IMR-90 (cell line): Measurements from ENCODE around the gene TECTB. TPM values are rescaled to one million over a fixed set of nuclear protein-coding genes. Genes with fewer than 3 reads are reported as not detected.

Source experiments
- ATAC-seq: fragments of 200-7000 bp; cut with Tn5 transposase; 2 replicates; pipeline ENCODE4 v1.9.1; 2020; ENCODE audit warnings: low read depth, mild to moderate bottlenecking, moderate library complexity
- BruUV-seq: library from RNA; stranded (reverse); fragments of 400-500 nt; replicated peaks from 2 replicates; lab custom pipeline; 2021; lab: Mats Ljungman, UMichigan
- CTCF ChIA-PET: fragments of 300-600 bp; formaldehyde crosslinking; extraction: SDS; loops from one replicate; lab custom pipeline; 2021; ENCODE audit warnings: antibody characterized with exemption; lab: Yijun Ruan, JAX
- POLR2A ChIA-PET: fragments of 300-600 bp; sonication (Branson Sonifier 250); formaldehyde crosslinking; loops from one replicate; lab custom pipeline; 2022; ENCODE audit warnings: antibody characterized with exemption; ENCODE audit not compliant: unreplicated experiment; lab: Charles Lee
- DNase-seq: peaks from one replicate; pipeline ENCODE4 v3.0.0; 2013
- H2AFZ ChIP-seq: replicated peaks from 2 replicates; pipeline ENCODE3; 2013; ENCODE audit warnings: low read length, mild to moderate bottlenecking; ENCODE audit not compliant: poor library complexity
- H2AK5ac ChIP-seq: 2 replicates; pipeline ENCODE4 v1.6.1; 2013; ENCODE audit warnings: low read depth, low read length, inconsistent platforms
- H2AK9ac ChIP-seq: replicated peaks from 2 replicates; pipeline ENCODE3; 2013; ENCODE audit warnings: mild to moderate bottlenecking, low read depth, low read length, moderate library complexity; ENCODE audit not compliant: poor library complexity
- H2BK120ac ChIP-seq: 2 replicates; pipeline ENCODE4 v1.6.1; 2013; ENCODE audit warnings: low read depth, low read length, inconsistent platforms
- H2BK15ac ChIP-seq: 3 replicates; pipeline ENCODE4 v1.6.1; 2013; ENCODE audit warnings: low read depth, low read length, inconsistent platforms
- H2BK20ac ChIP-seq: 2 replicates; pipeline ENCODE4 v1.6.1; 2013; ENCODE audit warnings: low read depth, mild to moderate bottlenecking, inconsistent platforms, low read length, moderate library complexity
- H2BK5ac ChIP-seq: 2 replicates; pipeline ENCODE4 v1.6.1; 2013; ENCODE audit warnings: mild to moderate bottlenecking, low read depth, low read length, inconsistent platforms; ENCODE audit not compliant: poor library complexity, severe bottlenecking
- H3K14ac ChIP-seq: replicated peaks from 2 replicates; pipeline ENCODE4 v1.6.1; 2013; ENCODE audit warnings: low read depth, low read length, inconsistent platforms
- H3K18ac ChIP-seq: 2 replicates; pipeline ENCODE4 v1.6.1; 2013; ENCODE audit warnings: low read depth, low read length, control low read depth
- H3K23ac ChIP-seq: 2 replicates; pipeline ENCODE4 v1.6.1; 2013; ENCODE audit warnings: low read depth, low read length, inconsistent platforms
- H3K27ac ChIP-seq: 2 replicates; pipeline ENCODE4 v1.5.1; 2013; ENCODE audit warnings: mild to moderate bottlenecking, control low read depth, low read length; ENCODE audit not compliant: insufficient read depth
- H3K27me3 ChIP-seq: 2 replicates; pipeline ENCODE4 v1.6.1; 2013; ENCODE audit warnings: low read length; ENCODE audit not compliant: control insufficient read depth, insufficient read depth
- H3K36me3 ChIP-seq: 2 replicates; pipeline ENCODE4 v1.6.1; 2013; ENCODE audit warnings: low read length, mixed read lengths; ENCODE audit not compliant: control insufficient read depth, insufficient read depth
- H3K4ac ChIP-seq: 2 replicates; pipeline ENCODE4 v1.6.1; 2013; ENCODE audit warnings: low read depth, low read length, inconsistent platforms
- H3K4me1 ChIP-seq: 2 replicates; pipeline ENCODE4 v1.6.1; 2013; ENCODE audit warnings: low read length, mixed read lengths; ENCODE audit not compliant: control insufficient read depth, insufficient read depth
- H3K4me2 ChIP-seq: 2 replicates; pipeline ENCODE4 v1.6.1; 2013; ENCODE audit warnings: low read depth, mild to moderate bottlenecking, control low read depth, low read length, moderate library complexity
- H3K4me3 ChIP-seq: 2 replicates; pipeline ENCODE4 v1.5.1; 2013; ENCODE audit warnings: low read depth, mild to moderate bottlenecking, control low read depth, low read length, moderate library complexity; ENCODE audit not compliant: insufficient read depth
- H3K56ac ChIP-seq: 2 replicates; pipeline ENCODE4 v1.6.1; 2013; ENCODE audit warnings: low read length, inconsistent platforms; ENCODE audit not compliant: insufficient read depth; ENCODE audit errors: extremely low read depth
- H3K79me1 ChIP-seq, 2 experiments: 2 replicates each; pipeline ENCODE4 v1.6.1; 2013; ENCODE audit warnings: low read length in 2 of 2, inconsistent platforms in 1 of 2, low read depth in 1 of 2
- H3K9ac ChIP-seq: 2 replicates; pipeline ENCODE4 v1.6.1; 2013; ENCODE audit warnings: low read depth, low read length, control low read depth
- H3K9me1 ChIP-seq: 2 replicates; pipeline ENCODE4 v1.6.1; 2013; ENCODE audit warnings: low read length, inconsistent platforms; ENCODE audit not compliant: insufficient read depth
- H3K9me3 ChIP-seq: 2 replicates; pipeline ENCODE4 v1.6.1; 2013; ENCODE audit warnings: low read length; ENCODE audit not compliant: control insufficient read depth, insufficient read depth
- H4K20me1 ChIP-seq: 2 replicates; pipeline ENCODE4 v1.6.1; 2013; ENCODE audit warnings: low read length, inconsistent platforms; ENCODE audit not compliant: insufficient read depth
- H4K5ac ChIP-seq: 2 replicates; pipeline ENCODE4 v1.6.1; 2013; ENCODE audit warnings: mild to moderate bottlenecking, low read depth, low read length, control low read depth
- H4K8ac ChIP-seq, 2 experiments: 2 replicates each; pipeline ENCODE4 v1.6.1; 2013; ENCODE audit warnings: low read depth in 2 of 2, low read length in 2 of 2, control low read depth in 1 of 2, inconsistent platforms in 1 of 2
- H4K91ac ChIP-seq: 2 replicates; pipeline ENCODE4 v1.6.1; 2013; ENCODE audit warnings: low read depth, low read length, inconsistent platforms; ENCODE audit not compliant: insufficient read depth
- BHLHE40 ChIP-seq: fragments of 150-350 bp; IDR thresholded peaks from 2 replicates; pipeline ENCODE4 v1.6.1; 2016; ENCODE audit warnings: mild to moderate bottlenecking, low read depth, low read length
- MXI1 ChIP-seq: IDR thresholded peaks from 2 replicates; pipeline ENCODE4 v1.6.1; 2012; ENCODE audit warnings: low read depth, mild to moderate bottlenecking, low read length, moderate library complexity, borderline replicate concordance
- WGBS, 2 experiments: methylation state at CpG; one replicate each; pipeline versions ENCODE4 v1.1.5 to v1.1.7; 2013; ENCODE audit warnings: missing lambda C conversion rate in 2 of 2; ENCODE audit not compliant: insufficient read length in 1 of 2; ENCODE audit errors: extremely low coverage in 2 of 2; 5-methylcytosine and 5-hydroxymethylcytosine counted together
- dilution Hi-C: fragments of 300-500 bp; cut with HindIII; formaldehyde crosslinking; loops from one replicate; pipeline ENCODE4 v1.14.3; 2018; ENCODE audit warnings: low sequenced_read_pairs; ENCODE audit not compliant: unreplicated experiment
- in situ Hi-C: fragments of 300-500 bp; cut with MboI; formaldehyde crosslinking; loops from 3 replicates; pipeline ENCODE4 v1.14.3; 2019; ENCODE audit warnings: low sequenced_read_pairs, inconsistent platforms, mixed read lengths
- intact Hi-C: fragments of 100-400 bp; cut with micrococcal nuclease; formaldehyde crosslinking; loops from 2 replicates; pipeline ENCODE4 v1.10.0; 2022
- polyA plus RNA-seq, 3 experiments: library from polyadenylated mRNA; depleted of rRNA; stranded (reverse); fragments of >200 nt; gene quantifications; 2 replicates each; pipeline ENCODE4 v1.2.3, GENCODE V29; 2012; ENCODE audit warnings: low replicate concordance in 1 of 3
- total RNA-seq: library from RNA; depleted of rRNA; stranded (reverse); fragments of >200 nt; gene quantifications from 2 replicates; pipeline ENCODE4 v1.2.3, GENCODE V29; 2012

The TECTB gene
- total and polyA plus RNA-seq, 2 of the 4 experiments (the other 2 are of a cell fraction), result not detected

DNA sequence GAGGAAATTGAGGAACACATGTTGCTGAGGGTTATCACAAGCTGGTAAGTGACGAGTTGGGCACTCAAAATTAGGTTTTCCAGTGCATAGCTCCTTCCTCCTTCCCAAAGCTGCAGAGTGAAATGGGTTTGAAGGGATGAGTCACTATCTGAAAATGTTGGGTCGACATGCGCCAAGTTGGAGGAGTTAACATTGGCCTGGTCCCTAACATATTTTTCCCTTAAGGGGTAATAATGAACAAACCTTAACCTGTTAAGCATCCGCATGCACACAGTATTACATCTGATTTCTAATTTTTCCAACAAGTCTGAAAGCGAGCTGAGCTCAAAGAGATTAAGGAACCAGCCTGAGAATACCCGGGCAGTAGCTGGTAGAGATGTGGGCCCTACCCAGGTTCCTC is 20.7 kb upstream of the TECTB start:
- dilution Hi-C loops (no loop called here), in situ Hi-C loops (no loop called here), intact Hi-C loops (no loop called here)
- H3K4me2 ChIP-seq, result no peak overlapping the region
- no peak overlapping the region for H3K9ac ChIP-seq
- no peak overlapping the region for H3K14ac ChIP-seq
- H3K4me3 ChIP-seq, result no peak overlapping the region
- H2BK20ac ChIP-seq, result 0 out of 2 replicates have a peak overlapping the region, but pooled peaks have one; percentile 63
- H2AK5ac ChIP-seq, result no peak overlapping the region
- ATAC-seq (no peak), DNase-seq (peak; percentile 28)
- no peaks in the 10 kb centered on the region for H3K36me3 ChIP-seq
- H3K18ac ChIP-seq, result peak overlapping the region; percentile 84; the same call in 1 of the 2 replicates
- TF ChIP-seq BHLHE40 (no peak), MXI1 (no peak)
- ChIA-PET POLR2A (no interaction called here), CTCF (interaction anchor here (0.9 kb wide), 1 partner anchor 11 kb away, joined by 3 read pairs; no protein-coding TSS in a partner anchor)
- H3K27ac ChIP-seq, result no peak overlapping the region; the same call in 1 of the 2 replicates
- no peak overlapping the region for H2AFZ ChIP-seq
- H2BK120ac ChIP-seq, result peak overlapping the region; percentile 2; the same call in 1 of the 2 replicates
- no peaks in the 10 kb centered on the region for H4K20me1 ChIP-seq
- no peak overlapping the region for H3K56ac ChIP-seq
- no CpG with 5 or more reads among the region's 6 CpGs for WGBS, 2 experiments
- H3K9me3 ChIP-seq, result no peaks in the 10 kb centered on the region
- H3K27me3 ChIP-seq, result no peaks in the 10 kb centered on the region
- no peak overlapping the region for H4K5ac ChIP-seq
- H2AK9ac ChIP-seq, result no peak overlapping the region
- no peaks in the 10 kb centered on the region for H3K9me1 ChIP-seq
- H2BK5ac ChIP-seq, result peak overlapping the region; percentile 72
- H2BK15ac ChIP-seq, result no peak overlapping the region
- no peaks in the 10 kb centered on the region for H3K79me1 ChIP-seq
- H3K23ac ChIP-seq, result no peak overlapping the region
- H4K8ac ChIP-seq, result no peak overlapping the region; a peak in 1 of 4 replicates
- H4K91ac ChIP-seq, result 0 out of 2 replicates have a peak overlapping the region, but pooled peaks have one; percentile 9
- peaks cover 8% of the 10 kb centered on the region for H3K4me1 ChIP-seq
- BruUV-seq, result no TSS peak
- no peak overlapping the region; the same call in 1 of the 2 replicates for H3K4ac ChIP-seq
